Common myeloid progenitor, CD34-positive (primary cell): Measurements from ENCODE around the gene SLC27A1.
"Not testable (repeated sequence)": the region's sequence is repeated elsewhere in the genome, so short reads cannot be mapped to it uniquely, and the experiment has no call there.

Experiments
- CTCF ChIA-PET: fragments of 350-600 bp; sonication (Branson Sonifier 250); formaldehyde crosslinking; loops from one replicate; lab custom pipeline; 2021; ENCODE audit warnings: antibody characterized with exemption; lab: Charles Lee
- POLR2A ChIA-PET: fragments of 350-600 bp; sonication (Branson Sonifier 250); formaldehyde crosslinking; loops from one replicate; lab custom pipeline; 2021; ENCODE audit warnings: antibody characterized with exemption; lab: Charles Lee
- DNase-seq, 3 donors: peaks; one replicate each; pipeline versions ENCODE4 v3.0.0 to v3.0.0-alpha.2; 2013
- H3K27ac ChIP-seq, 2 experiments: 1 replicate in 1 of 2; 2 replicates in 1 of 2; pipeline ENCODE4 v1.7.0; 2013; ENCODE audit warnings: inconsistent platforms in 2 of 2, low read length in 2 of 2, mild to moderate bottlenecking in 2 of 2, low read depth in 1 of 2, moderate library complexity in 1 of 2; ENCODE audit not compliant: severe bottlenecking in 2 of 2, insufficient read depth in 1 of 2, poor library complexity in 1 of 2
- H3K27me3 ChIP-seq, 5 experiments: replicated peaks in 2 of 5; 1 replicate in 3 of 5; 2 replicates in 2 of 5; pipeline versions ENCODE4 v1.6.1 to v1.7.0; 2013; ENCODE audit warnings: low read length in 4 of 5, mild to moderate bottlenecking in 2 of 5, moderate library complexity in 2 of 5, inconsistent platforms in 1 of 5; ENCODE audit not compliant: insufficient read depth in 5 of 5, control insufficient read depth in 4 of 5
- H3K36me3 ChIP-seq, 4 experiments: 1 replicate in 2 of 4; 2 replicates in 2 of 4; pipeline versions ENCODE4 v1.6.1 to v1.7.0; 2013; ENCODE audit warnings: low read length in 3 of 4, control low read depth in 1 of 4, mild to moderate bottlenecking in 1 of 4; ENCODE audit not compliant: control insufficient read depth in 4 of 4, insufficient read depth in 4 of 4
- H3K4me1 ChIP-seq, 4 experiments: 1 replicate in 3 of 4; 2 replicates in 1 of 4; pipeline versions ENCODE4 v1.6.1 to v1.7.1; 2013; ENCODE audit warnings: low read length in 3 of 4, mild to moderate bottlenecking in 3 of 4, control low read depth in 1 of 4, inconsistent platforms in 1 of 4, moderate library complexity in 1 of 4; ENCODE audit not compliant: control insufficient read depth in 4 of 4, insufficient read depth in 4 of 4; ENCODE audit errors: control extremely low read depth in 1 of 4
- H3K4me3 ChIP-seq, 7 experiments: 1 replicate in 4 of 7; 2 replicates in 3 of 7; pipeline versions ENCODE4 v1.5.1 to v1.7.0; 2013; ENCODE audit warnings: mild to moderate bottlenecking in 7 of 7, low read length in 6 of 7, moderate library complexity in 6 of 7, inconsistent platforms in 2 of 7, low read depth in 2 of 7, control low read depth in 1 of 7; ENCODE audit not compliant: insufficient read depth in 4 of 7, control insufficient read depth in 1 of 7; ENCODE audit errors: extremely low read depth in 1 of 7
- H3K9me3 ChIP-seq, 5 experiments: 1 replicate in 4 of 5; 2 replicates in 1 of 5; pipeline versions ENCODE4 v1.6.1 to v1.7.1; 2013; ENCODE audit warnings: low read length in 4 of 5, mild to moderate bottlenecking in 2 of 5, inconsistent platforms in 1 of 5, low read depth in 1 of 5, moderate library complexity in 1 of 5; ENCODE audit not compliant: control insufficient read depth in 4 of 5, insufficient read depth in 2 of 5; ENCODE audit errors: control extremely low read depth in 1 of 5
- WGBS: methylation state at CpG from one replicate; pipeline ENCODE4 v1.1.5; 2013; ENCODE audit not compliant: insufficient coverage; 5-methylcytosine and 5-hydroxymethylcytosine counted together

The SLC27A1 gene

DNA sequence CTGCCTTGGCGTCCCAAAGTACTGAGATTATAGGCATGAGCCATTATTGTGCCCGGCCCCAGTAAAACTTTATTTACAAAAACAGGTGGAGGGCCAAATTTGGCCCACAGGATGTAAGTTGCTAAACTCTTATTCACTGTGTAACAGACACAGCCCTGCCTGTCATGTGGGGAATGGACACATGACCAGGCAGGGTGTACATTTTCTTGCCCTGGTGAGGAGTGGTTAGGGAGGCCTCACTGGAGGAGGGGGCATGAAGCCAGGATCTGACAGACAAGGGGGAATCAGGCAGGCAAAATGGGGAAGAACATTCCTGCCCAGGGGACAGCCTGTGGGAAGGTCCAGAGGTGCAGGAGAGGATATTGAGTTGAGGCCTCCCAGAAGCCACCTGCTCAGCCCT is 33.7 kb downstream of the SLC27A1 start:
- Histone ChIP-seq H3K36me3 (peaks cover 4 to 32% (median 19%) of the 10 kb centered on the region in 4 experiments), H3K4me1 (peaks cover 0 to 28% (median 12%) of the 10 kb centered on the region in 4 experiments), H3K4me3 (no peak overlapping the region), H3K9me3 (no peaks in the 10 kb centered on the region), H3K27ac (no peak overlapping the region), H3K27me3 (no peaks in the 10 kb centered on the region)
- CTCF ChIA-PET: no interaction called here
- 100% methylated on average over 2 of the region's 2 CpGs for WGBS
- DNase-seq: no peak
- POLR2A ChIA-PET: no interaction called here

- WGBS: 99% methylated on average over 9 of the region's 13 CpGs
Measured at GRCh38 chr19:17504456-17504855, 34.1 kb downstream of the SLC27A1 start.

GRCh38 chr19:17505223-17505622 is 34.9 kb downstream of the SLC27A1 start:
- ChIA-PET POLR2A (no interaction called here), CTCF (interaction anchor here (1.1 kb wide), 1 partner anchor 68 kb away, joined by 3 read pairs; no protein-coding TSS in a partner anchor)
- 73% methylated on average over 4 of the region's 10 CpGs for WGBS

More at GRCh38 chr19:17504456-17504855, 34.1 kb downstream of the SLC27A1 start:
- peaks cover 0 to 27% (median 12%) of the 10 kb centered on the region in 4 experiments for H3K4me1 ChIP-seq
- POLR2A ChIA-PET: no interaction called here
- DNase-seq: no peak
- no peaks in the 10 kb centered on the region for H3K27me3 ChIP-seq
- CTCF ChIA-PET: interaction anchor here (1.1 kb wide), 1 partner anchor 69 kb away, joined by 3 read pairs; no protein-coding TSS in a partner anchor
- no peak overlapping the region for H3K4me3 ChIP-seq
- peaks cover 4 to 32% (median 19%) of the 10 kb centered on the region in 4 experiments for H3K36me3 ChIP-seq
- no peak overlapping the region for H3K27ac ChIP-seq
- H3K9me3 ChIP-seq: no peaks in the 10 kb centered on the region

GRCh38 chr19:17506745-17507144 is 36.4 kb downstream of the SLC27A1 start:
- DNase-seq: no peak
- ChIA-PET CTCF (interaction anchor here (1.5 kb wide), 1 partner anchor 10 kb away, joined by 5 read pairs; no protein-coding TSS in a partner anchor), POLR2A (no interaction called here)
- Histone ChIP-seq H3K27me3 (no peaks in the 10 kb centered on the region), H3K9me3 (no peaks in the 10 kb centered on the region), H3K4me3 (no peak overlapping the region), H3K4me1 (peaks cover 3 to 21% (median 9%) of the 10 kb centered on the region in 4 experiments), H3K36me3 (peaks cover 2 to 20% (median 14%) of the 10 kb centered on the region in 4 experiments), H3K27ac (no peak overlapping the region)
- WGBS: 95% methylated on average over 9 of the region's 9 CpGs

More at GRCh38 chr19:17505223-17505622, 34.9 kb downstream of the SLC27A1 start:
- Histone ChIP-seq H3K4me1 (peaks cover 0 to 23% (median 7%) of the 10 kb centered on the region in 4 experiments), H3K36me3 (peaks cover 4 to 31% (median 19%) of the 10 kb centered on the region in 4 experiments), H3K4me3 (no peak overlapping the region), H3K27me3 (no peaks in the 10 kb centered on the region), H3K27ac (no peak overlapping the region), H3K9me3 (no peaks in the 10 kb centered on the region)
- no peak for DNase-seq

GRCh38 chr19:17508558-17508933 is 38.2 kb downstream of the SLC27A1 start:
- WGBS: 100% methylated on average over 3 of the region's 3 CpGs
- H3K27ac ChIP-seq: peak overlapping the region in 1 of 2 experiments; percentile 34

DNA sequence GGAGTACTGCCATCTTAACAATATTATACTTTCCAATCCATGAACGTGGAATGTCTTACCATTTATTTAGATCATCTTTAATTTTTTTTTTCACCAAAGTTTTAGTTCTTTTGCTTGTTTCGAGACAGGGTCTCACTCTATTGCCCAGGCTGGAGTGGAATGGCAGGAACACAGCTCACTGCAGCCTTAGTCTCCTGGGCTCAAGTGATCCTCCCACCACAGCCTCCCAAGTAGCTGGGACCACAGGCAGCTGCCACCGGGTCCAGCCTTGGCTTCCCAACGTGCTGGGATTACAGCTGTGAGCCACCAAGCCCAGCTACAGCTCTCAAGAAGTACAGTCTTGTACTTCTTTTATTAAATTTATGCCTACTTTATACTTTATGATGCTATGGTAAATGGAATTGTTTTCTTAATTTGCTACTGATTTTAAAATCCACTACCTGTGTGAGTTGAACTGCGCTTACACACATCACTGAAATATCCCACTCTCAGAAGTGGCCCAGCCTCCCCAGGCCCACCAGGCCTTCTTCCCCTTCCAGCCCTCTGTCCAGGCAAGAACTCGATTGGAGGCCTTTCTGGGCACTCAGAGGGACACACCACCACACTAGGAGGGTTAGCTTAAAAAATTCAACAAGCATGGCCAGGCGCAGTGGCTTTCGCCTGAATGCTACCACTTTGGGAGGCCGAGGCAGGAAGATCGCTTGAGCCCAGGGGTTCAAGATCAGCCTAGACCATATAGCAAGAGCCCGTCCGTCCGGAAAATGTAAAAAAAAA is 40.1 kb downstream of the SLC27A1 start:
- Histone ChIP-seq H3K27ac (peak overlapping the region; percentile 61 to 91), H3K36me3 (peaks cover 2 to 29% (median 8%) of the 10 kb centered on the region in 4 experiments), H3K27me3 (no peaks in the 10 kb centered on the region), H3K4me3 (peak overlapping the region; percentile 76 to 93 (median 86)), H3K9me3 (no peaks in the 10 kb centered on the region), H3K4me1 (peaks cover 6 to 33% (median 18%) of the 10 kb centered on the region in 4 experiments)
- ChIA-PET POLR2A (interaction anchor here (1.0 to 2.5 kb wide), 4 partner anchors 10 to 29 kb away, joined by 4 to 13 read pairs (median 6); no protein-coding TSS in a partner anchor), CTCF (interaction anchor here (0.6 to 3.8 kb wide), 8 partner anchors 10 to 39 kb away, joined by 3 to 19 read pairs (median 6); no protein-coding TSS in a partner anchor)
- DNase-seq: no peak
- 40% methylated on average over 8 of the region's 13 CpGs for WGBS

More at GRCh38 chr19:17508558-17508933, 38.2 kb downstream of the SLC27A1 start:
- POLR2A ChIA-PET, H3K4me3 ChIP-seq, DNase-seq, H3K27me3 ChIP-seq, H3K9me3 ChIP-seq: not testable (repeated sequence)
- CTCF ChIA-PET: interaction anchor here (0.9 to 1.6 kb wide), 4 partner anchors 8 to 19 kb away, joined by 3 to 9 read pairs (median 4); no protein-coding TSS in a partner anchor
- Histone ChIP-seq H3K4me1 (peaks cover 6 to 33% (median 16%) of the 10 kb centered on the region in 4 experiments), H3K36me3 (peaks cover 2 to 20% (median 12%) of the 10 kb centered on the region in 4 experiments)
